ENCODE results near the gene KBTBD2.
A peak's percentile ranks its signal among the peaks of the same experiment; 100 is the strongest.
"Not testable (repeated sequence)": the region's sequence is repeated elsewhere in the genome, so short reads cannot be mapped to it uniquely, and the experiment has no call there.

The KBTBD2 gene

DNA sequence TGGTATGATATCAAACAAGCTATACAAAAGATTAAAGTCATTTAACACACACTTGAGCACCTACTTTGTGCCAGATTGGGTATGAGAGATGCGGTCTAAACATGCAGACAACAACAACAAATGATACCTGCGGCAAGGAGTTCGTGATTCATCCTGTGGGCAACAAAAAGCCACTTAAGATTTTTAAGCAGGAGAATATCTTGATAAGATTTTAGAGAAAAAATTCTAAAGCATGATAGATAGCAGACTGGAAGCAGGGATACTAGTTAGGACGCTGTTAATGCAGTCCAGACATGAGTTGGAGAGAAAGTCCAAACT, 1.6 kb upstream of the KBTBD2 start:
- no peak for DNase-seq (ENCODE audit: low spot score)

DNA sequence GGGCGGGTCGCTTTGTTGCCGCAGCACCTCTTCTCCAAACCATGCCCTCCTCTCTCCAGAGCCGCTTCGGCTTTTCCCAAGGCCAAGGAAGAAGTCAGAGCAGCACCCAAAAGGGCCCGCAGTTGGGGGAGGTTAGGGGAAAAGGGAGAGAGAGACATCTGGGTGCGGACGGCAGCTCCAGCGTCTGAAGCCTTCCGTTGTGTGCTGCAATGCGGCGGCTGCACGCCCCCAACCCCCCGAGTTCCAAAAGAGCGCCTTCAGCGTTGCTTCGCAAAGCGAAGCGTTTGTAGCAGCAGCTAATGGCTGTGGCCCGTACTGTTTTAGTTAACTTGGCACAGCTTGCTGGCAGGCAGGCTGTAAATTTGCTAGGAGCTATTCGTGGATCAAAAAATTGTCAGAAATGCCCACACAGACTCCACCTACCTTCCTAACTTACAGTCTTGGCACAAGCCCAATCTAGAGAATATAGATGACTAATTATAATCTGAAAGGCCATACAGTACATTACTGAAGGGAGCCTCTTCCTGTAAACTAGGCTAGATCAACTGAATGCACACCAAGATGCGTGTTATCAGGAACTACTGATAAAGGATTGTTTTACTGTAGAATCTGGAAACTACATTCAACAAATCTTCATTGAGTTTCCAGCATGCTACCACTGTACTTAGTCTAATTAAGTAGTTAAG, 1.1 kb upstream of the KBTBD2 start:
- DNase-seq (ENCODE audit: low spot score) = no peak

DNA sequence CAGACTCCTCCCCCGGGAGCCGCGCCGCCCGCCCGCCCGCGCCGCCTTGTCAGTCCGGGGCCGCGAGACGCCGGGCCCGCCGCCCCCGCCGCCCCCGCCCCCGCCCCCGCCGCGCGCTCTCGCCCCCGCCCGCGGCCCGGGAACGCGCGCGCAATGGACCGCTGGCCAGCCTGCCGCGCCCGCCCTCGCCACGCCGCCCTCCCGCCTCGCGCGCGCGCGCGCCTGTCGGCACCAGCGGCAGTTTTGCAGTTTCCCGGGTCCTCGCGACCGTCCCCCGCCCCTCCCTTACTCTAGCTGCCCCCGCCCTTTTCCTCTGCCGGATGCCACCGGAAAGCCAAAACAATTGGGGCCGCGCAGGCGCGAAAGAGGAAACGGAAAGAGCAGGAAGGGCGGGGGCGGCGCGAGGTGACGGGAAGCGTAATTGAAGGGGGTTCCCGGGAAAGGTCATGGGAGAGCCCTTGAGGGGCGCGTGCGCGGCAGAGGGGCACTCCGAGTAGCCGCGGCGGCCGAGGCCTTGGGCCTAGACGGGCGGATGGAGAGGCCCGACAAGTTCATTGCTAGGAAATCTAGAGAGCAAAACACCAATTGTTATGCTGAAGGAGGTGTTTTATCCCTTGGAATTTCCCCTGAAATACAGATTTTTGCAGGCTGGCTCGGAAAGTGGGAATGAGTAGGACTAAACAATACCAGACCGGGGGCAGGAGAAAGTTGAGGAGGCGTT, 400 bp upstream of the KBTBD2 start:
- peak; percentile 95 for DNase-seq (ENCODE audit: low spot score)

DNA sequence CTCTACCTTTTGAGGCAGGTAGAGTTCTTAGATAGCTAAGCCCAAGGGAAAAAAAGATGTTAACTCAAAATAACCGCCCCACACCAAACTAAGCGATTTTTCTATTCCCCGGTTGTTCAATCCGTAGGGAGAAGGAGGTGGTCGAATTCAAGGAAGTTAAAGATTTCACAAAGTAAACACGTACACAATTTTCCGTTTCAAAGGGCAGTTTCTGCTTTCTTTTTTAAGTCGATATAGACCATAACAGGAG, 842 bp downstream of the KBTBD2 start:
- DNase-seq (ENCODE audit: low spot score) = peak; percentile 37

DNA sequence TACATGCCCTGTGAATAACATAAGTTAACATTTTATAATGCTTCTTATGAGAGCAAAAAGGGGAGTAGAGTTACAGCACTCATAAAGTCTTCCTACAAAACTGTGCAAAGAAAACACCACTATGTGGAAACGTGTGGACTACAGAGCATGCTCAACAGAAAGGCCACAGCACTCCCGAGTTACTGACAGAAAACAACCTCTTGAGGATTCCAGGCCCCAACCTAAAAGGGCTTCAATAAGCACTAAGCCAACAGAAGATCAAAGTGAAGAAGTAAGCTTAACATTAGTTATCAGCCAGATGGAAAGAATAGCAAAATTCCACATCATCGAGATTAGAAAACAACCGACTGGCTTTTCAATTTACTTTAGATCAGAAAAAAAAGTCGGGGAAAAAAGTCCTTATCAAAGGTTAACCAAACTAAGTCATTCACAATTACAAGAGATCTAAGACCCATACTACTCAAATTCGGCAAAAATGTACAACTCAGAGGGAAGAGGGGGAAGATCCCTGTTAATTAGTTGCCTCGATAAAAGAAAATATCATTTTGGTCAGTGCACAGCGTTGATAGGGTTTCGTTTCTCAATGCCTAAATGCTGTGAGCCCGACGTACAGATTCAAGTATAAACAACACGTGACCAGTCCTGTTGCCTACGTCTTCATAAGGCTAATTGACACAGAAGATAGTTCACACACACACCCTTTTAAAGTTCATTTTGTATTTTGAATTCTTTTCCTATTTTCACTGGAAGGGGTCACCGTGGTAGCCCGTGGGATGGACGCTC, 1.4 kb downstream of the KBTBD2 start:
- peak; percentile 72 for DNase-seq (ENCODE audit: low spot score)

DNA sequence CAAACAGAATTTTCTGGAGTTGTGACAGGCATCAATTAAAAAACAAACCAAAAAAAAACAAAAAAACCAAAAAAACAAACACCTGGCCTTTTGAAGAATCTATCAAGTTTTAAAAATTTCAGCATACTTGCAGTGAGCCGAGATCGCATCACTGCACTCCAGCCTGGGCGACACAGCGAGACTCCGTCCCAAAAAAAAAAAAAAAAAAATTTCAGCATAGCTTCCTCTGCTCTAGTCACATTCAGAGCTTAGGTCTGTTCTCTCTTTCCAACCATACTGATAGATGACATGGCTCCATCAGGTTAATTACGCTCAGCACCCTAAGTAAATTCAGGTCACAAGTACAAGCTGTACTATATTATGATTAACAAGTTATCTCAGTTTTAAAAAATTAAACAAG, 3.1 kb downstream of the KBTBD2 start:
- no peak for DNase-seq (ENCODE audit: low spot score)

DNA sequence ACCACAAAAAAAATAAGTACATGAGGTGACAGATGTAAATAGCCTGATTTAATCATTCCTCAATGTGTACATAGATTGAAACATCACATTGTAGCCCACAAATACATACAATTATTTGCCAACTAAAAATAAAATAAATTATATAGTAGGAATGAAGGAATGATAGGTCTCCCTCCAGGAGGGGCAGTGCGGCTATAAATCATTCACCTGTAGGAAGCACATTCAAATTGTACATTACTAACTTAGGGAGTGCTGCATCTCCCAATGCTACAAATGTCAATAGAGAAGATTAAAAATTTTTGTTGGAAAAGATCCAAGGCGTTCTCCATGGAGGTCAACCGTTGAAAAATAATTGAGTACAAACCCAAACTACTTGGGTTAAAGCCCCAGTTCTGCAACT, 4.2 kb downstream of the KBTBD2 start:
- no peak for DNase-seq (ENCODE audit: low spot score)

DNA sequence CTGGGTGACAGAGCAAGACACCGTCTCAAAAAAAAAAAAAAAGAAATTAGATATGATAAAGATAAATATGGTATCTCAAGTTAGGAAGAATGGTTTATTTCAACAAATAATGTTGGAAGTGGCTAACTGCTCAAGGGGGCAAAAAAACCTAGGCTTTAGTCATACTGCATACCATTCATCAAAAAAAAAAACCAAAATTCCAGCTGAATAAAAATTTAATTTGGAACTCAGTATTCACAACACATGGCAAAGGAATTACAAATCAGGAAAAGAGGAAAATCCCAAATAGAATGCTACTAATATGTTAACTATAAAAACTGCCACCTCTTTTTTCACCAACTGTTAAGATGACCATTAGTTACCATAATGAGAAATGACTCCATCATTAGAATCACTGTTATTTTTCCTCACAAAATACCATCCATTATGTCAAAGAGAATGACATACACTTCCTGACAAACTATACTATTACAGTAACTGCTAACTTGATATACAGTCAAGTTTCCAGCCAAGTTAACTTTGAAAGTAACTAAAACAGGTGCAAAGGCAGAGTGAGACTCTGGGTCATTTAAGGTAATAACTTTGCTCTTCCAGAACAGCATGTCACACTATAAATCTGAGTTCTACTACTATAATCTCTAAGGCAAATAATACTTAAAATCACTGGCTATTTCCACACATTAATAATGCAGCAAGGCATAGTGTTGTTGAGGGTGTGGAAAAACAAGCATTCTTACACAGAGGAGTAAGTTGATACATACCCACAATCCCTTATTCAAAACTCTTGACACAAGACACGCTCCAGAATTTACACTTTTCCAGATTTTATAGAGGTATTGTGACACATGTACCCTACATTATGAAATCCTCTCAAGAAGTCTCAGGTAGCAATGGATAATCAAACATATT, 10.2 kb downstream of the KBTBD2 start:
- no peak for DNase-seq (ENCODE audit: low spot score)

DNA sequence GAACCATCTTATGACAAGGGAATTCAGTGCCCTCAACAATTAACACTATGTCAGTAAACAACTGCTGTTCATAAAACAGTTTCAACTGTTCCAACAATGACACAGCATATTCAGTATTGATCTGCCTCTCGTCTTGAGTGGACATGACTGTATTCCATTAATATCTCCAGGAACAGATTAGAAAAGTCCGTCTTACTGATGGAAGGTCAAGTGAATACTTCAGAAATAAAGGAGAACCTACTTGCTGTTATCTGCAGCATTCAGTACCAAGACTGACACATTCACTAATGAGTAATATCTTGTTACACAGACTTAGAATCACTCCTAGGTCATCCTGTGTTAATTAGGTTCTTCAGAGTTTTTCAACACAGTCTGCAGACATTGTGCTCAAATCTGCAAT, 12.1 kb downstream of the KBTBD2 start:
- peak; percentile 17 for DNase-seq (ENCODE audit: low spot score)

DNA sequence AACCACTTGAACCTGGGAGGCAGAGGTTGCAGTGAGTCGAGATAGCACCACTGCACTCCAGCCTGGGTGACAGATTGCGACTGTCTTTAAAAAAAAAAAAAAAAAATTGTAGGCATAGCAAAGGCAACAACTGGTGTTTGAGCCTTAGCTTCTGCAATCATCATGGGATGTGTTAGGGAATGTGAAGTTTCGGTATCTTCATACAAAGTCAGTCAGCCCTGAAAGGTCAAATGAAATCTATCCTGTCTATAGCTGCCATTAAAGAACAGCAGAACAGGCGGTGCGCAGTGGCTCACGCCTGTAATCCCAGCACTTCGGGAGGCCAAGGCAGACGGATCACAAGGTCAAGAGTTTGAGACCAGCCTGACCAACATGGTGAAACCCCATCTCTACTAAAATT, 13.5 kb downstream of the KBTBD2 start:
- DNase-seq (ENCODE audit: low spot score) = not testable (repeated sequence)

DNA sequence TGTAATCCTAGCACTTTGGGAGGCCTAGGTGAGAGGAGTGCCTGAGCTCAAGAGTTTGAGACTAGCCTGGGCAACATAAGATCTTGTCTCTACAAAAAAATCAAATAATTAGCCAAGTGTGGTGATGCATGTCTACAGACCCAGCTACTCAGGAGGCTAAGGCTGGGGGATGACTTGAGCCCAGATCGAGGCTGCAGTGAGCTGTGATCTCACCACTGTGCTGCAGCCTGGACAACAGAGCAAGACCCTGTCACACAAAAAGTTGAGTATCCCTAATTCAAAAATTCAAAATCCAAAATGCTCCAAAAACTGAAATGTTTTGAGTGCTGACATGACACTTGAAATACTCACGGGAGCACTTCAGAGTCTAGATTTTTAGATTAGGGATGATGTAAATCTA, 19.1 kb downstream of the KBTBD2 start:
- no peak for DNase-seq (ENCODE audit: low spot score)

DNA sequence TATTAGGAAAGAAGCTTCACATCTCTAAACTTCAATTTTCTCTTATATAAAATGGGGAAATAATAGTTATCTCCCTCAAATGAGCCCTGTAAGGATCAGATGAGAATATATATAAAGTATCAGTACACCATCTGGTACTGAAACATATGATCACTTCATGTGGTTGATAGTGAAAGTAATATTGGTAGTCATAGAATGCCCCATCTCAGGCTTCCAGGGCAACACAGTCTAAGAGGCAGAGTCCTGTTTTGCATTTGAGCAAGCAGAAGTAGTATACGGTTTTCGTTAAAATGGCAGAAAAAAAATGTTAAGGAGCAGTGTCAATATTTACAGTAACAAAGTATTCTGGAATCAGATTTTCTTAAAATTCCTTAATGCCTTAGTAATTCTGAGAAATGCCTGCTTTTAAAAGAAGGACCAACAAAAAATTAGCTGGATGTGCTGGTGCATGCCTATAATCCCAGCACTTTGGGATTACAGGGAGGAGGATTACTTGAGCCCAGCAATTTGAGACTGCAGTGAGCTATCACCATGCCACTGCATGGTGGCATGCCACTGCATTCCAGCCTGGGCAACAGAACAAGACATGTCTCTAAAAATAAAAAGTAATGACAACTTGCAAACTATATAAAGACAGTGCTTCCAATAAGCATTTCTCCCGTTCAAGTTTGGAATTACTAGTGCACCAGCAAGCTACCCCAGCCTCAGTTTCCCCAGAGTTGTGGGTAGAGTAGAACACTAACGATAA, 19.8 kb downstream of the KBTBD2 start:
- DNase-seq (ENCODE audit: low spot score) = no peak

DNA sequence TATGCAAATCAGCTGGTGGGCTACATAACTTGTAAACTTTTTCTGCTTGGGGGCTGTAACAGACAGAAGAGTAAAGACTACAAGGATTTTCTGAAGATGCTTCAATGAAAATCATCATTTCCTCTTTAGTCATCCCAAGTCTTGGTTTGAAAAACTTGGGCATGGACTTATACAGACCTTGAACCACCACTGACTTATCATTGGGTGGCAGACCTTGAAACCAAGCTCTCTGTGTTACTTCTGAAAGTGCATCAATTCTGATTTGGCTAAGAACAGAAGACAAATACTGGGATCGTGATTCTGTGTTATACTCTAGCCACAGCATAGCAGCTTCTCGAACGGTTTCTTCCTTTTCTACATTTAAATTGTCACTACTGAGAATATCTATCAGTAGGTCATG, 21.3 kb downstream of the KBTBD2 start:
- DNase-seq (ENCODE audit: low spot score) = no peak

DNA sequence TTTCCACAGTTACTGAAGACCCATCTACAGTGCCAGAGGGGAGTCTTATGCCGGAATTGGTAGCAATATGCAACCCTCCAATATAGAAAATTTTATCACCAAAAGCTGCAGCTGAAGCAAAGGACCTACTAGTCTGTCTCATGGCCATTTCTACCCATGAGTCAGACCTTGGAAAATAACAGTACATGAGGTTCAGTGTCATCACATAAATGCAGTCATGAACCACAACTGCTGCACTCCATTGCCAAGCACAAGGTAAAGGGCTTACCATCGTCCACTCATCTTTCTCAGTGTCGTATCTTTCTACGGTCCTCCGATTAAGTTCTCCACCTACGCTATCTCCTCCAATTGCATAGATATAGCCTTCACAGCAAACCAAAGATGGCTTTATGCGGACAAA, 21.8 kb downstream of the KBTBD2 start:
- no peak for DNase-seq (ENCODE audit: low spot score)

DNA sequence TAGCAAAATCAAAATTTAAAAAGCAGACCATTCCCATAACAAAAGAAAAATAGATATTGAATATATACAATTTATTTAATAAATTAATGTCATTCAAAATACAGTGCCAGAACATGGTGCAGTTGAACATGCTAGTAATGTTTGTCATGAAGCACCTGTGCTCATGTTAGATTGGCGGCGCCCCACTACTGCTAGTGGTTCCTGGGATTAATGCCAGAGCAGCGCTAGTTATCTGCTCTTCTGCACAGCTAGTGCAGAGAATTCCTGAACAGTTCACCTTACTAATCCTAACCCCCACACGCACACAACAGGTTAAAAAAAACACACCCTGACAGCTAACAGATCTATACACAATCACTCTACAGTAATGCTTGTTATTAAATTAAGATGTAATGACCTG, 23.4 kb downstream of the KBTBD2 start:
- DNase-seq (ENCODE audit: low spot score) = no peak

DNA sequence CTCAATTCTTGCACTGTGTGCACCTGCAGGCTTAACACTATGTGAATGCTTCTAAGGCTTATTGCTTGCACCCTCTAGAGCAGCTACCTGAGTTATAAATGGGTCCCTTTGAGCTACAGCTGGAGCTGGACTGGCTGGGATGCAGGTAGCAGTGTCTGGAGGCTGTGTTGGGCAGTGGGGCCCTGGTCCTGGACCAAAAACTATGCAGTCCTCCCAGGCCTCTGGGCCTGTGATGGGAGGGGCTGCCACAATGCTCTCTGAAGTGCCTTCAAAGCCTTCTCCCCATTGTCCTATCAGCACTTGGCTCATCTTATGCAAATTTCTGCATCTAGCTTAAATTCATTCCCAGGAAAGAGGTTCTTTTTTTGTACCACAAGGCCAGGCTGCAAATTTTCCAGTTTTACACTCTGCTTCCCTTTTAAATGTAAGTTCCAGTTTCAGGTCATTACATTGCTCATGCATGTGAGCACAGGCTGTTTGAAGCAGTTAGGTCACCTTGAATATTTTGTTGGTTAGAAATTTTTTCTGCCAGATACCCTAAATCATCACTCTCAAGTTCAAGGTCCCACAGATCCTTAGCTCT, 26.0 kb downstream of the KBTBD2 start:
- DNase-seq (ENCODE audit: low spot score) = no peak

DNA sequence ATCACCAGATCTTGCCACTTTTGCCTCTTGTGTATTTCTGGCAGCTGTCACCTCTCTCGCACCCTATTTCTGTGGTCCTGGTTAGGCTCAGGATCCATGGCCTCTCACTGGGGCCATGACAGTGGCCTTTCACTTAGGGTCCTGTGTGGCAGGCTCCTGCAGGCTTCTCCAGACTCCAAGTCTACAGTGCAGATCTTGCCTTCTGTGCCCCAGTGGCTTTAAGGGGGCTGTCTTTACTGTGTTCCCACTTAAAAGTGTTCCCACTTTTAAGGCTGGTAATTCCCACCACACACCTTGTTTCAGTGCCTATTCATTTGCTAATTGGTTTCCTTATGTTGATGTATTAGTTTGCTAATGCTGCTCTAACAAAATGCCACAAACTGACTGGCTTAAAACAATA, 27.7 kb downstream of the KBTBD2 start:
- not testable (repeated sequence) for DNase-seq (ENCODE audit: low spot score)

DNA sequence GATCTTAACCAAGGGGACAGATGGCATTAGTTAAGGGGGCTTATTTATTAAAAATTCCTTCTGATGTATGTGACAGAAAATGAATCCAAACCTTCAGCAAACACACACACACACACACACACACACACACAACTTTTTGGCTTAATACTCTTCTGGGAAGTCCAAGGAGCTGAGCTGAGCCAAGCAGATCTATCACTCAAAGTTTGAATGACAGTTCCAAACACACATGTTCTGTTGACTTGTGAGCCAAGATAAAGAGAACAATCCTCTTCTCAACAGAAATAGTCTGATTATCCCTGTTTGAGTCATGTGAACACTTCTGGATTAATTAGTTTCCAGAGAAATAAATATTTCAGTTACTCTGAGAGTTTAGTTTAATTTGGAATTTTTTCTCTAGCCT, 31.5 kb downstream of the KBTBD2 start:
- DNase-seq (ENCODE audit: low spot score) = no peak

DNA sequence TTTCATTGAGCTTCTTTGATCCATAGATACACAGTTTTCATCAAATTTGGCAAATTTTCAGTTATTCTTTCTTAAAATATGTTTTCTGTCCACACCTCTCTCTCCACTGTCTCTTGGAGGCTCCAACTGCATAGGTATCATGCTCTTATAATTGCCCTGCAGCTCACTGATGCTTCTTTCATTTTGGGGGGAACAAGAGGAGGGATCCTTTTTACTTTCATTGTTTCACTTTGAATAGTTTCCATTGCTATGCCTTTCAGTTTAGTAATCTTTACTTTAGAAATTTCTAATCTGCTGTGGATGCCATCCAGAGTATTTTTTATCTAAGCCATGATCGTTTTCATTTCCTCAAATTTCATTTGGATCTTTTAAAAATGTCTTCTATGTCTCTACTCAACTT, 32.9 kb downstream of the KBTBD2 start:
- no peak for DNase-seq (ENCODE audit: low spot score)

DNA sequence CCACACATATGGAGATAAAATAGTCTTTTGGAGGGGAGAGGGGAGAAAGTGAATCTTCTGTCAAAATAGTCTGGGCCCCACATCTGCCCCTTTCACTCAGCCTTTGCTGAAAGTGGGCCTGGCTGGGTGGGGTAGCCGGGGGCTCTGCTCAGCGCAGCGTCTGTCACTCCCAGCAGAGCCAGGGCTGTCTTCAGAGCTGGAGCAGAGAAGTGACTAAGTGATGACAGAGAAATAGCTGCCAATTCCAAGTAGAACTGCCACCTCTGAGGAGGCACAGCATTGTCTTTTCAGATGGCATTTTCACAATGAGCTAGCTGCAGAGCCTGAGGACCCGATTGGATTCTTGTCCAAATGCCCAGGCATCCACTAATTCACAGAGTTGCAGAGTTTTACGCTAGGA, 34.5 kb downstream of the KBTBD2 start:
- DNase-seq (ENCODE audit: low spot score) = not testable (repeated sequence)

All from globus pallidus (tissue), 1 donor.